HG02970 (cell line): ENCODE data around the gene PPP1R12B.
A peak's percentile ranks its signal among the peaks of the same experiment; 100 is the strongest.
"Not testable (repeated sequence)": the region's sequence is repeated elsewhere in the genome, so short reads cannot be mapped to it uniquely, and the experiment has no call there.

Source experiments
- ATAC-seq: cut with Tn5 transposase; IDR thresholded peaks from one replicate; pipeline ENCODE4 v1.9.1; 2021; ENCODE audit warnings: mild to moderate bottlenecking, moderate library complexity, moderate number of reproducible peaks; ENCODE audit not compliant: unreplicated experiment, low FRiP score

PPP1R12B gene

DNA sequence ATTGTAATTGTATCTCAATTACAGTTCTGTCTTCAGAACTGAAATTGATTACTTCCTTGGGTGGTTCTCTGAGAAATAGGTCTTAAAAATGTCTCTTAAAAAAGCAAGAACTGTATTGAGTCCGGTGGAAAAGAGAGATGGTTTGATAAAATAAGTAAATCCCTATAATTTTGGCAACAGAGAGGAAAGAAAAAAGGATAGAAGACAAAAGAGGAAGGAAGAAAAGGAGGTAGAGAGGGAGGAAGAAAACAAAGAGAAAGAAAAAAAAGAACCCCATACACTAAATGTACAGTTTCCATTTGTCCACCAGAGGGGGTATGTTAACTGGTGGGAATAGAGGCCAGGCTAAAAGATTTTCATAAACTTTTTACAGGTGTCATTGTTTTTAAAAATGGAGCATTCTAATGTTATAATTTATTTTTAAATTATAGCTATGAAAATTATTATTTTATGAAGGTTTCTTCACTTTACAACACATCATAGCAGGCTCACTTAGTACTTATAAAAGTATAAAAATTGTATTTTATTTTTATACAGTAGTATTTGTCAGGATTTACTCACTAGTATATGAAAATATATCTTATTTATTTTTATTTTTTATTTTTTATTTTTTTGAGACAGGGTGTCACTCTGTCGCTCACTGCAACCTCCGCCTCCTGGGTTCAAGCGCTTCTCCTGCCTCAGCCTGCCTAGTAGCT, 4.7 kb upstream of the PPP1R12B start:
- ATAC-seq, result no peak

DNA sequence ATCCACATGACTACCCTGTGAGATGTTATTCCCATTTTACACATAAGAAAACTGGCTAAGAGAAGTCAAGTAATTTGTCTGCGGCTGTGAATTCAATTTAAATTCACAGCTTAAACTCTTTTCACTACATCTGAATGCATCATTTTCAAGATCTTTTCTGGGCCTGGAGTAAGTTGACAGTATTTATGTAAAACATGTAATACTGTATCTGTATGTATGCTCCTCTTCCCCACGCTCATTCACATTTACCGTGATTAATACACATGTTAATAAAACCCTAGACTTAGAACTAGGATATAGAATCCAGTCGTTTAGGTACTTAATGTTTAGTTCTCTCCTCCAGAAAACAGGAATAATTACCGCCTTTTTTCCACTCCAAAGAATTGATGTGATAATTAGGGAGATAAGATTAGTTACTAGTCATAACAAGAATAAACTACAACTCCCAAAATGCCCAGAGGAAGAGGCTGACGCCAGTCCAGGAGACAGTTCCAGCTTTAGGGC, 442 bp upstream of the PPP1R12B start:
- ATAC-seq, result no peak

DNA sequence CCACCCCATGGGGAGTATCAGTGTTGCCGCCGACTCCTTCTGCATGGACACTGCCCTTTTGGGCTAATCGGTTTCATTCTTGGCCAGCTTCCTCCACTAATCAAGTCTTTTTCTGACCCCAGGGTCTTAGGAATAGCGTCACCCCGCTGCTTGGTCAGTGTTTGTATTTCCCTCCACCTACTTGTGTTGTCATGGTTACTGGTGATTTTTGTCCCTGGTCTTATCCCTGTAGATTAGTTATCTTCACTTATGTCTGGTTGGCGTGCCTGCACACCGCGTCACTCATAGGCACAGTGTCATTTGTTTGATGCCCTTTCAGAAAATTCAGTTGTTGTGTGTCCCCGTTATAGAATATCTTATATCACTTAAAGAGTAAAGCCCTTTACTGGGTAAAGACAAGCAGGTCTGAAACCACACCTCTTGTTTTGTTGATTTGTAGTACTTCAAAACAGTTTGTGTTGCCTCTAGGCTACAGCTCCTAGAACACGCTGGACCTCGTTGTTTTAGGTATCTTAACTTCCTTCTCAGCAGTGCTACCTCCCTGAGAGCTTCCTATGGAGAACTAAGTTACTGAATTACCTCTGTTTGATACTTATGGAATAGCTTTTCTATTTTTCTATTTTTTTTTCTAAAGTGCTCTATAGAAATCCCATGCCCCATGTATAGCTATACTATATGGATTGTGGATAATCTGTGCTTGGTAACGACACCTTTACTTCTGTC, 868 bp downstream of the PPP1R12B start:
- peak; percentile 8 for ATAC-seq

DNA sequence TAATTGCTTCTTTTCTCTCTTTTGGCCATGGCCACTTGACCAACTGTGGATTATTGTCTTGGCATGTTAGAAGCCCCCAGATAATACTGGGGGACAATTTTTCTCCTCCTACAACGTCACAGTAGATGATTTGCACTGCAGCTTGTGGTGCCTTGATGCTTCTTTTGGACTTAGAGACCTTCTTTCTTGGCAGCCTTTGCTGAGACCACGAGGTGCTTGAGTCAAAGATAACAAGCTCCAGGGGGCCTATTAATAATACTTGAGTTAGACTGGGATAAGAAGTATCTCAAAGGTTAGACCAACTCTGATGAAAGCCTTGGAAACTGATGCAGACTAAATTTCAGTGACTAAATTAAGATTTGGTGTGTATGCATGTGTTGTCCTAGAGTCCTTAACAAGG, 3.2 kb downstream of the PPP1R12B start:
- ATAC-seq, result no peak

DNA sequence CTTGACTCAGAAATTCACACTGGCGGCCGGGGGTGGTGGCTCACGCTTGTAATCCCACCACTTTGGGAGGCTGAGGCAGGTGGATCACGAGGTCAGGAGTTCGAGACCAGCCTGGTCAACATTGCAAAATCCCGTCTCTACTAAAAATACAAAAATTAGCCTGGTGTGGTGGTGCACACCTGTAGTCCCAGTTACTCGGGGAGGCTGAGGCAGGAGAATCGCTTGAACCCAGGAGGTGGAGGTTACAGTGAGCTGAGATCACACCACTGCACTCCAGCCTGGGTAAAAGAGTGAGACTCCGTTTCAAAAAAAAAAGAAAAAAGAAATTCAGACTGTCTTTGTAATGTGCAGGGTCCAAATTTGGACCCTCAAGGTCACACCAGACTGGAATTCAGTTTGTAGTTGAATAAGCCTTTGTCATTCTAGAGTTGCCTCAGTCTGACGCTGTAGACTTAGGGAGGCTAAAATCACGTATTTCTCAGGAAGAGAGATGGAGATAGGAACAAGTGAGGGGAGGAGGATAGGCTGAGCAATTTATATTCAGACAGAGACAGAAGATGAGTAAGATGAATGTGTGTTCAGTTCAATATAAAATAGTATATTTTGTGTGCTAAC, 4.2 kb downstream of the PPP1R12B start:
- ATAC-seq, result not testable (repeated sequence)

DNA sequence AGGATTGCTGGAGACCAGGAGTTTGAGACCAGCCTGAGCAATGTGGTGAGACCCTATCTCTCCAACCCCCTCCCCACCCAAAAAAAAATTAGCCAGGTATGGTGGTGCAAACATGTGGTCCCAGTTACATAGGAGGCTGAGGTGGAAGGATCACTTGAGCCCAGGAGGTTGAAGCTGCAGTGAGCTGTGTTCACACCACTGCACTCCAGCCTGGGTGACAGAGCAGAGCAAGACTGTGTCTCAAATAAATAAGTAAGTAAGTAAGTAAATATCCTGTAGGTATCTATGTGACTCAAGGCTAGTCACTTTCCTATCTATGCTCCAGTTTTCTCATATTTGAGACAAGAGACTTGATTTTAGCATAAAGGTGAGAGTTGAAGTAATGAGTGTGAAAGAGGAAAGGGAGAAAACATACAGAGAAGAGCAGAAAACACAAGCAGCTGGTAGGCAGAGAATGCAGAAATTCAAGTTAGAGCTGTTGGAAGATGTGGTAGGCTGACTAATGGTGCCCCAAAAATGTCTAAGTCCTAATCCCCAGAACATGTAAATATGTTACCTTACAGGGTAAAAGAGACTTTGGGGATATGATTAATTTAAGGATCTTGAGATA, 7.5 kb downstream of the PPP1R12B start:
- no peak for ATAC-seq

DNA sequence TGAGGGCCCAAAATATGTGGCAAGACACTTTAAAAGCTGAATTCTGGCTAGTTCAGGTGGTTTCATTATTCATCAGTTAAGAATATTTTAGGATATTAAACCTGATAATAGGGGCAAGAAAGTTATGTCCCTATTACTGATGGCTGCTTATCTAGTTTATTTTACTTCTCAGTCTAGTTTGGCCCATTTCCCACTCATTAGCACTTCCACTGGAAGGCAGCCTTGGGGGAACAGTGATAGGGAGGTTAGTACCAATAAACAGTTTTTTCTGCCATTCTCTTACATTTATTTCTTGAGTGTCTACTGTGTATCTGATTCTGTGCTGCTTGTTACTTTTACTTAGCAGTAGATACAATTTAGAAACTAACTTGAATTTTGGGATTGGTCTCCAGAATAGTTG, 9.0 kb downstream of the PPP1R12B start:
- no peak for ATAC-seq

DNA sequence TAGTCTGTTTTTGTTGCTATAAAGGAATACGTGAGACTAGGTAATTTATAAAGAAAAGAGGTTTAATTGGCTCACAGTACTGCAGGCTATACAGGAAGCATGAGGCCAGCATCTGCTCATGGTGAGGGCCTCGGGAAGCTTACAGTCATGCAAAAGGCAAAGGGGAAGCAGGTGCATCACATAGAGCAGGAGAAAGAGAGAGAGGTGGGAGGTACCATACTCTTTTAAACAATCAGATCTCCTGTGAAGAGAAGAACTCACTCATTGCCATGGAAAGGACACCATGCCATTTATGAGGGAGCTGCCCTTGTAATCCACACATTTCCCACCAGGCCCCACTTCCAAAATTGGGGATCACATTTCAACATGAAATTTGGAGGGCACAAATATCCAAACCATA, 12.7 kb downstream of the PPP1R12B start:
- no peak for ATAC-seq

DNA sequence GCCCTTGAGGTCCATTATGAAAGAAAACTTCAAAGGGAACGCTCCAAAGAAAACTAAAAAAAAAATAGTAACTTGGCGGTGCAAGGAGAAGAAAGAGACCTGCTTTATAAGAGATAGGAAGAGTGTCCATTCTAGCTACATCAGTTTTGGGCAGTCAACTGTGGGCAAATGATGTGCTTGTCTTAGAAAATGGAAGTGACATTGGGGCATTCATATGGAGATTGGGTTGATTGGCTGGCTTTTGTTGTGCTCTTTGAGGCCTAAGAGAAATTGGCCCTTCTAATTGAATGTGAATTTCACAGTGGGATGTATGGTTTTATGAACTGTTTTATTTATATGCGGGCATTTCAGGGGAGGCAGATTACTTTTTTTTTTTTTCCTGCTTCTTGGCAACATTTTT, 13.2 kb downstream of the PPP1R12B start:
- no peak for ATAC-seq

DNA sequence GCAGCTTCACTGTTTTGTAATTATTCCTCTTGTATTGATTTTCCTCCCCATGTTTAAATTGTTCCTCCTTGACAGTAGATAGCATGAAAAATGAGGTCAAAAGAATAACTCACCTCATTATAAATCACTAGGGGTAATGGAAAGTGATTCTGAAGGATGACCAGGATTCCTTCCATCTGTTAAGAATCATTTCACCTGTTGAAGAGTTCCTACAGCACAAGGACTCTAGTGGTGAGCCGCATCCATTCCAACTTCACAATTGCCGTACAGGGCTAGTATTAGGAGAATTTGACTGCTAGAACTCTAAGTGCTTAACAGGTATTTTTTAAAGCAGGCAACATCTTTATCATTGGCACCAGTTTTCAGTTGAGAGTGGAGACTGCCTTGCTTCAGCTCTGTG, 13.7 kb downstream of the PPP1R12B start:
- no peak for ATAC-seq

DNA sequence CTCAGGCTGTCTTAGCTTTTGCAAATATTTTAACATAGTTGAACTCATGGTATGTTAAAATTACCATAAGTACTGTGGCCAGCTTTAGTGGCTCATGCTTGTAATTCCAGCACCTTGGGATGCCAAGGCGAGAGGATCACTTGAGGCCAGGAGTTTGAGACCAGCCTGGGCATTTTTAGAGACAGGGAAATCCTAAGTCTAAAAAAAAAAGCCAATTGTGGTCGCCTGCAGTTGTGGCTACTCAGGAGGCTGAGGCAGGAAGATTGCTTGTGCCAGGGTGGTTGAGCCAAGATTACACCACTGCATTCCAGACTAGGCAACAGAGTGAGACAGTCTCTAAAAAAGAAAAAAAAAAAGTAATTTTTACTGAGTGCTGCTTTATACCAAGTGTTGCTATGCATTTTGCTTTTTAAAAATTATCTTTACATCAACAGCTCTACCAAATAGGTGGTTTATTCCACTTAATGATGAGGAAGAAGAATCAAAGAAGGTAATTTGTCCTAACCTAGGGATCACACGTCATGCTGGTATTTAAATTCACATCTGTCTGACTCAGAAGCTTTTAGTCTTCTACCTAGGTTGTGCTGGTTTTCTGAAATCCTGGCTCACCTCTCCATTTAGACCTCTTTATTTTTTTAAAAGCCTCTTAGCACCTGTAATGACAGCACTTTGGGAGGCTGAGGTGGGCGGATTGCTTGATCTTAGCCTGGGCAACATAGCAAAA, 16.8 kb downstream of the PPP1R12B start:
- ATAC-seq, result no peak

DNA sequence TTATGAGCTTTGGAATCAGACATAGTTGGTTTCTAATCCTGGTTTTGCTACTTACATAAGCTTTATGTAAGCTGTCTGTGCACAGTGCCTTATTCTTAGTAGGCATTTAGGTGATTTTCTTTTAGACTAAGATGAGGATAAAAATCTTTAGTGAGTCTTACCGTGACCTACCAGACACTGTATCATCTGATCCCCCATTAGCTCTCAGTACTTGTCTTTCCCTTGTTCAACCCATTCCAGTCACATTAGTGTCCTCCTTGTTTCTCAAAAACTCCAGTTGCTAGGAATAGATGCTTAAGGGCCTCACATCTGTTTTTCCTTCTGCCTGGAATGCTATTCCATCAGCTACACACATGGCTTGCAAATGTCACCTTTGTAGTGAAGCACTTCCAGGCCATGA, 18.8 kb downstream of the PPP1R12B start:
- no peak for ATAC-seq

DNA sequence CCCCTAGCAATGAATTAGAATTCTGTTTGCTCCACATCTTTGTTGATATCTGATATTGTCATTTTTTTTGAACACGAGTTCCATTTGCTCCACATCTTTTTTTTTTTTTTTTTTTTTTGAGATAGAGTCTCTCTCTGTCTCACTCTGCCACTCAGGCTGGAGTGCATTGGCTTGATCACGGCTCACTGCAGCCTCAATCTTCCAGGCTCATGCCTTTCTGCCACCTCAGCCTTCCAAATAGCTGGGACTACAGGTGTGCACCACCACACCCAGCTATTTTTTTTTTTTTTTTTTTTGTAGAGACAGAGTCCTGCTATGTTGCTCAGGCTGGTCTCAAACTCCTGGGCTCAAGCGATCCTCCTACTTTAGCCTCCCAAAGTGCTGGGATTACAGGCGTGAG, 22.4 kb downstream of the PPP1R12B start:
- ATAC-seq, result not testable (repeated sequence)

DNA sequence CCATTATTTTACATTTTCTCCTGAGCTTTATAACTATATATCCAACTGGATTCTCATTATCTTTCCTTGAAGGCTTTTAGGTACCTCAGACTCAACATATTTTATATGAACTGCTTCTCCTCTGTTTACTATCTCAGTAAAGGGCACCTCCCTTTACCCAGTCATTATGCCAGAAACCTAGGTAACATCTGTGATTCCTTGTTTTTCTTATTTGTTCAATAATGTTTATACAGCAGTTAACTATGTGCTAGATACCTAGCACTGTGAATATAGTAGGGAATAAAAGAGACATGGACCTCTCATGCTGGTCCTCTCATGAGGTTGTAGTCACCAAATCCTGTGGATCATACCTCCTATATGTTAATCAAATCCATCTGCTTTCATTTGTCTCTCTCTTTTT, 25.6 kb downstream of the PPP1R12B start:
- ATAC-seq, result no peak

DNA sequence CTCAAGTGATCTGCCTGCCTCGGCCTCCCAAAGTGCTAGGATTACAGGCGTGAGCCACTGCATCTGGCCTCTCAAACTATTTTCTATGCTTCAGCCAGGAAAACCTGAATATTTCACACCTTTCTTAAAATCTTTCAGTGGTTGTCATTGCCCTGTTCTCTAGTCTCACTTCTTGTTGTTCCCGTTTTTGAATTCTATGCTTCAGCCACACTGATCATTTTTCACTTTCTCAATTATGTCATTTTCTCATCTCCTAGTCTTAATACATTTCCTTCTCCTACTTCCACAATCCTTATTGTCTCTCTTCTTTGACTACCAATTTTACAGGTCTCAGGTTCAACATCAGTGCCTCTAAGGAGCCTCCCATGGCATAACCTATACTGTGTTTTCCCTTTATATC, 26.7 kb downstream of the PPP1R12B start:
- ATAC-seq, result not testable (repeated sequence)

DNA sequence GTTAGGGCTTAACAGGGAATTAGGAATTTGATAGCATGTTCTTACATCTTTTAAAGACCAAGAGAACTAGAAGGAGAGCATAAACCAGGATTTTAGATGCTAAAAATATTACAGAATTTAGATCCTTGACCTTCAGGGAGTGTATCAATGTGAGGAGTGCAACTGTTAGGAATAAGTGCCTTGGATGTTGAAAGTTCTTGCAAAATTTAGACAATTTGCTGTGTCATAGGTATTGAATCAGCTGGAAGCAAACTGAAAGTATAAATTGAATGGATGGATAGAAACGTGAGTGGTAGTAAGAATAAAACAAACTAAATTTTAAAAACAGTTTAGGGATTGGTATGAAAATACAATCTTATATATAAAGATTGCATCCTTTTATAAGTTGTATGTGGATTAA, 27.7 kb downstream of the PPP1R12B start:
- no peak for ATAC-seq

DNA sequence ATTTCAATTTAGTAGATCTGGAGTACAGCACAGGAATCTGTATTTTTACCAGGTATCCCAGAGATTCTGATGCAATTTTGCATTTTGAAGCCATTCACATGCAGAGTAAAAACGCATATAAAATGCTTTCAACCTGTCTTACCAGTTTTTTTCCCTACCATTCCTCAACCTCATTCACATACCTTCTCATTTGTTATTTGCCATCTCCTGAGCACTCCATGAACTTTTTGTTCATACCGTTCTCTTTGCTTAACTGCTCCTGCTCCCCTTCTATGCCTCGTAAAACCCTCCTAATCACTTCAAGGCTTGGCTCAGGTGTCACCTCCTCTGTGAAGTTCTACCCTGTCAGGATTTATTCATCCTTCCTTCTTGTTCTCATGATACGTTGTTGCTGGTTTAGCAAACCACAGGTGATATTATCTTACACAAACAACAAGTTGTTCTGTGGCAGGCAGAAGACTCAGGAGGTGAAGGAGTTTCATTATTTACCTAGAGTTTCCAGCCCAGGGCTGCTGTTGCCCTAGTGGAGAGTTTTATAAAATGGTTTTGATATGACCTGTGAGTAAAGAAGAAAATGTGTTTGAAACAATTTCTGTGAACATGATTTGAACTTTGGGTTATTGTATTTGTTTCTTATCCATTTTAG, 31.5 kb downstream of the PPP1R12B start:
- ATAC-seq, result not testable (repeated sequence)

DNA sequence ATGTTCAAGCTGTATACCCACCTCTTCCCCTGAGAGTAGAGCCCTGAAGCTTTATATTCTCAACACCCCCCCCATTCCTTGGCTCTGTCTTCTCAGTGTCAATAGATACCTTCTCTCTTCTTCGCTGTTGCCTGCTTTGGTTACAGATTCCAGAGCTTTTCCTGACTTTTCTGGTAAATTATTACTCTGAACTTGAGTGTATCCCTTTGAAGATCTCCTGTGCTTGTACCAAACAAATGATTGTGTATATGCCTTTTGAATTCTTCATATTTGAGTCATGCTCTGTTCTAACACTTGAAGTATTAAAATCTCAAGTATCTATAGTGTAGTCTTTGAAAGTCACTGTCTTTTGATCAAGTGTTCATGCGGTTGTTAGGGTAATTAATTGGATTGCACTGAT, 32.0 kb downstream of the PPP1R12B start:
- ATAC-seq, result not testable (repeated sequence)

DNA sequence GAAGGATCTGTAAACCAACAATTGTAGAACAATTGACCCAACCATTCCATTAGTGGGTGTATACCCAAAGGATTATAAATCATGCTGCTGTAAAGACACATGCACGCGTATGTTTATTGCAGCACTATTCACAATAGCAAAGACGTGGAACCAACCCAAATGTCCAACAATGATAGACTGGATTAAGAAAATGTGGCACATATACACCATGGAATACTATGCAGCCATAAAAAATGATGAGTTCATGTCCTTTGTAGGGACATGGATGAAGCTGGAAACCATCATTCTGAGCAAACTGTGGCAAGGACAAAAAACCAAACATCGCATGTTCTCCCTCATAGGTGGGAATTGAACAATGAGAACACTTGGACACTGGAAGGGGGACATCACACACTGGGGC, 33.4 kb downstream of the PPP1R12B start:
- not testable (repeated sequence) for ATAC-seq

DNA sequence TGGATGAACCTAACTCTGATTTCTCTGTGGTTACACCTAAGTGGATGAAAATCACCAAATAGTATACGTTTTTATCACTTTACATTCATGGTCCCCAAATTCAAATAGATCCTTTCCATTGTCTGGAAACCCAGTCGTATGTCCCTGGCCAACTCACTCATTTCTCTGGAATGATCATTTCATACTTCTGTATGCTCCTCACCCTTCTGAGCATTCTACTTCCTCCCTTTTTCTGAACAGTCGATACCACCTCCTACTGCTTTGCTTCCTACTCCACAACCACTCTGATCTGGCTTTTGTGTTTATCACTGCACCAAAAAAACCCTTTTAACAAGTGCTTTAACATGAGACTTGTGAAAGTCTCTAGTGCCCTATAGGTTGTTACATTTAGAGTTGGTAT, 47.3 kb downstream of the PPP1R12B start:
- ATAC-seq, result not testable (repeated sequence)
